IMR-90 (cell line): Measurements from ENCODE around the gene SLC2A14. TPM values are rescaled to one million over a fixed set of nuclear protein-coding genes. Genes with fewer than 3 reads are reported as not detected.

Source experiments
- ATAC-seq: fragments of 200-7000 bp; cut with Tn5 transposase; 2 replicates; pipeline ENCODE4 v1.9.1; 2020; ENCODE audit warnings: low read depth, mild to moderate bottlenecking, moderate library complexity
- BruUV-seq: library from RNA; stranded (reverse); fragments of 400-500 nt; replicated peaks from 2 replicates; lab custom pipeline; 2021; lab: Mats Ljungman, UMichigan
- CTCF ChIA-PET: fragments of 300-600 bp; formaldehyde crosslinking; extraction: SDS; loops from one replicate; lab custom pipeline; 2021; ENCODE audit warnings: antibody characterized with exemption; lab: Yijun Ruan, JAX
- POLR2A ChIA-PET: fragments of 300-600 bp; sonication (Branson Sonifier 250); formaldehyde crosslinking; loops from one replicate; lab custom pipeline; 2022; ENCODE audit warnings: antibody characterized with exemption; ENCODE audit not compliant: unreplicated experiment; lab: Charles Lee
- DNase-seq: peaks from one replicate; pipeline ENCODE4 v3.0.0; 2013
- H2AFZ ChIP-seq: replicated peaks from 2 replicates; pipeline ENCODE3; 2013; ENCODE audit warnings: low read length, mild to moderate bottlenecking; ENCODE audit not compliant: poor library complexity
- H2AK5ac ChIP-seq: 2 replicates; pipeline ENCODE4 v1.6.1; 2013; ENCODE audit warnings: low read depth, low read length, inconsistent platforms
- H2AK9ac ChIP-seq: replicated peaks from 2 replicates; pipeline ENCODE3; 2013; ENCODE audit warnings: mild to moderate bottlenecking, low read depth, low read length, moderate library complexity; ENCODE audit not compliant: poor library complexity
- H2BK120ac ChIP-seq: 2 replicates; pipeline ENCODE4 v1.6.1; 2013; ENCODE audit warnings: low read depth, low read length, inconsistent platforms
- H2BK15ac ChIP-seq: 3 replicates; pipeline ENCODE4 v1.6.1; 2013; ENCODE audit warnings: low read depth, low read length, inconsistent platforms
- H2BK20ac ChIP-seq: 2 replicates; pipeline ENCODE4 v1.6.1; 2013; ENCODE audit warnings: low read depth, mild to moderate bottlenecking, inconsistent platforms, low read length, moderate library complexity
- H2BK5ac ChIP-seq: 2 replicates; pipeline ENCODE4 v1.6.1; 2013; ENCODE audit warnings: mild to moderate bottlenecking, low read depth, low read length, inconsistent platforms; ENCODE audit not compliant: poor library complexity, severe bottlenecking
- H3K14ac ChIP-seq: replicated peaks from 2 replicates; pipeline ENCODE4 v1.6.1; 2013; ENCODE audit warnings: low read depth, low read length, inconsistent platforms
- H3K18ac ChIP-seq: 2 replicates; pipeline ENCODE4 v1.6.1; 2013; ENCODE audit warnings: low read depth, low read length, control low read depth
- H3K23ac ChIP-seq: 2 replicates; pipeline ENCODE4 v1.6.1; 2013; ENCODE audit warnings: low read depth, low read length, inconsistent platforms
- H3K27ac ChIP-seq: 2 replicates; pipeline ENCODE4 v1.5.1; 2013; ENCODE audit warnings: mild to moderate bottlenecking, control low read depth, low read length; ENCODE audit not compliant: insufficient read depth
- H3K27me3 ChIP-seq: 2 replicates; pipeline ENCODE4 v1.6.1; 2013; ENCODE audit warnings: low read length; ENCODE audit not compliant: control insufficient read depth, insufficient read depth
- H3K36me3 ChIP-seq: 2 replicates; pipeline ENCODE4 v1.6.1; 2013; ENCODE audit warnings: low read length, mixed read lengths; ENCODE audit not compliant: control insufficient read depth, insufficient read depth
- H3K4ac ChIP-seq: 2 replicates; pipeline ENCODE4 v1.6.1; 2013; ENCODE audit warnings: low read depth, low read length, inconsistent platforms
- H3K4me1 ChIP-seq: 2 replicates; pipeline ENCODE4 v1.6.1; 2013; ENCODE audit warnings: low read length, mixed read lengths; ENCODE audit not compliant: control insufficient read depth, insufficient read depth
- H3K4me2 ChIP-seq: 2 replicates; pipeline ENCODE4 v1.6.1; 2013; ENCODE audit warnings: low read depth, mild to moderate bottlenecking, control low read depth, low read length, moderate library complexity
- H3K4me3 ChIP-seq: 2 replicates; pipeline ENCODE4 v1.5.1; 2013; ENCODE audit warnings: low read depth, mild to moderate bottlenecking, control low read depth, low read length, moderate library complexity; ENCODE audit not compliant: insufficient read depth
- H3K56ac ChIP-seq: 2 replicates; pipeline ENCODE4 v1.6.1; 2013; ENCODE audit warnings: low read length, inconsistent platforms; ENCODE audit not compliant: insufficient read depth; ENCODE audit errors: extremely low read depth
- H3K79me1 ChIP-seq, 2 experiments: 2 replicates each; pipeline ENCODE4 v1.6.1; 2013; ENCODE audit warnings: low read length in 2 of 2, inconsistent platforms in 1 of 2, low read depth in 1 of 2
- H3K9ac ChIP-seq: 2 replicates; pipeline ENCODE4 v1.6.1; 2013; ENCODE audit warnings: low read depth, low read length, control low read depth
- H3K9me1 ChIP-seq: 2 replicates; pipeline ENCODE4 v1.6.1; 2013; ENCODE audit warnings: low read length, inconsistent platforms; ENCODE audit not compliant: insufficient read depth
- H3K9me3 ChIP-seq: 2 replicates; pipeline ENCODE4 v1.6.1; 2013; ENCODE audit warnings: low read length; ENCODE audit not compliant: control insufficient read depth, insufficient read depth
- H4K20me1 ChIP-seq: 2 replicates; pipeline ENCODE4 v1.6.1; 2013; ENCODE audit warnings: low read length, inconsistent platforms; ENCODE audit not compliant: insufficient read depth
- H4K5ac ChIP-seq: 2 replicates; pipeline ENCODE4 v1.6.1; 2013; ENCODE audit warnings: mild to moderate bottlenecking, low read depth, low read length, control low read depth
- H4K8ac ChIP-seq, 2 experiments: 2 replicates each; pipeline ENCODE4 v1.6.1; 2013; ENCODE audit warnings: low read depth in 2 of 2, low read length in 2 of 2, control low read depth in 1 of 2, inconsistent platforms in 1 of 2
- H4K91ac ChIP-seq: 2 replicates; pipeline ENCODE4 v1.6.1; 2013; ENCODE audit warnings: low read depth, low read length, inconsistent platforms; ENCODE audit not compliant: insufficient read depth
- BHLHE40 ChIP-seq: fragments of 150-350 bp; IDR thresholded peaks from 2 replicates; pipeline ENCODE4 v1.6.1; 2016; ENCODE audit warnings: mild to moderate bottlenecking, low read depth, low read length
- CEBPB ChIP-seq: IDR thresholded peaks from 2 replicates; pipeline ENCODE4 v1.6.1; 2012; ENCODE audit warnings: low read depth, low read length, improper control_type of control experiment
- CHD1 ChIP-seq: IDR thresholded peaks from 2 replicates; pipeline ENCODE4 v1.6.1; 2012; ENCODE audit warnings: low read depth, low read length, improper control_type of control experiment
- FOS ChIP-seq: fragments of 150-350 bp; IDR thresholded peaks from 2 replicates; pipeline ENCODE4 v1.6.1; 2016; ENCODE audit warnings: low read depth, low read length
- MAFK ChIP-seq: IDR thresholded peaks from 2 replicates; pipeline ENCODE4 v1.6.1; 2012; ENCODE audit warnings: low read depth, low read length, improper control_type of control experiment
- MAZ ChIP-seq: IDR thresholded peaks from 2 replicates; pipeline ENCODE4 v1.6.1; 2012; ENCODE audit warnings: low read depth, mild to moderate bottlenecking, low read length, improper control_type of control experiment, moderate library complexity, borderline replicate concordance
- MXI1 ChIP-seq: IDR thresholded peaks from 2 replicates; pipeline ENCODE4 v1.6.1; 2012; ENCODE audit warnings: low read depth, mild to moderate bottlenecking, low read length, moderate library complexity, borderline replicate concordance
- NFE2L2 ChIP-seq: fragments of 150-350 bp; IDR thresholded peaks from 2 replicates; pipeline ENCODE4 v1.6.1; 2016; ENCODE audit warnings: low read depth, mild to moderate bottlenecking, low read length
- POLR2A ChIP-seq: IDR thresholded peaks from 2 replicates; pipeline ENCODE4 v1.6.1; 2012; ENCODE audit warnings: mild to moderate bottlenecking, low read depth, low read length
- RAD21 ChIP-seq: IDR thresholded peaks from 2 replicates; pipeline ENCODE4 v1.6.1; 2012; ENCODE audit warnings: low read length, improper control_type of control experiment
- RCOR1 ChIP-seq: IDR thresholded peaks from 2 replicates; pipeline ENCODE4 v1.6.1; 2012; ENCODE audit warnings: mild to moderate bottlenecking, low read length, improper control_type of control experiment; ENCODE audit not compliant: insufficient replicate concordance
- RFX5 ChIP-seq: IDR thresholded peaks from 2 replicates; pipeline ENCODE4 v1.8.0; 2012; ENCODE audit warnings: low read depth, mild to moderate bottlenecking, low read length, moderate library complexity
- SMC3 ChIP-seq: fragments of 150-350 bp; IDR thresholded peaks from 2 replicates; pipeline ENCODE4 v1.6.1; 2016; ENCODE audit warnings: low read depth, mild to moderate bottlenecking, antibody characterized with exemption, low read length, moderate library complexity
- WGBS, 2 experiments: methylation state at CpG; one replicate each; pipeline versions ENCODE4 v1.1.5 to v1.1.7; 2013; ENCODE audit warnings: missing lambda C conversion rate in 2 of 2; ENCODE audit not compliant: insufficient read length in 1 of 2; ENCODE audit errors: extremely low coverage in 2 of 2; 5-methylcytosine and 5-hydroxymethylcytosine counted together
- dilution Hi-C: fragments of 300-500 bp; cut with HindIII; formaldehyde crosslinking; loops from one replicate; pipeline ENCODE4 v1.14.3; 2018; ENCODE audit warnings: low sequenced_read_pairs; ENCODE audit not compliant: unreplicated experiment
- in situ Hi-C: fragments of 300-500 bp; cut with MboI; formaldehyde crosslinking; loops from 3 replicates; pipeline ENCODE4 v1.14.3; 2019; ENCODE audit warnings: low sequenced_read_pairs, inconsistent platforms, mixed read lengths
- intact Hi-C: fragments of 100-400 bp; cut with micrococcal nuclease; formaldehyde crosslinking; loops from 2 replicates; pipeline ENCODE4 v1.10.0; 2022
- polyA plus RNA-seq, 3 experiments: library from polyadenylated mRNA; depleted of rRNA; stranded (reverse); fragments of >200 nt; gene quantifications; 2 replicates each; pipeline ENCODE4 v1.2.3, GENCODE V29; 2012; ENCODE audit warnings: low replicate concordance in 1 of 3
- total RNA-seq: library from RNA; depleted of rRNA; stranded (reverse); fragments of >200 nt; gene quantifications from 2 replicates; pipeline ENCODE4 v1.2.3, GENCODE V29; 2012
- TF ChIP-seq, protein P1 (sequence below): fragments of 150-350 bp; IDR thresholded peaks from 2 replicates; pipeline ENCODE4 v1.6.1; 2017; ENCODE audit warnings: mild to moderate bottlenecking, antibody characterized with exemption, low read length, low read depth
- TF ChIP-seq, protein P2 (sequence below): fragments of 150-350 bp; IDR thresholded peaks from 2 replicates; pipeline ENCODE4 v1.6.1; 2016; ENCODE audit warnings: low read depth, mild to moderate bottlenecking, low read length, moderate library complexity, borderline replicate concordance
- TF ChIP-seq, protein P3 (sequence below): conservative IDR thresholded peaks from 2 replicates; pipeline ENCODE4 v1.5.1; 2012; ENCODE audit warnings: mild to moderate bottlenecking, low read depth, low read length, improper control_type of control experiment

Gene SLC2A14
- total and polyA plus RNA-seq, 2 of the 4 experiments (the other 2 are of a cell fraction): 0.05 TPM; not detected in 1

DNA sequence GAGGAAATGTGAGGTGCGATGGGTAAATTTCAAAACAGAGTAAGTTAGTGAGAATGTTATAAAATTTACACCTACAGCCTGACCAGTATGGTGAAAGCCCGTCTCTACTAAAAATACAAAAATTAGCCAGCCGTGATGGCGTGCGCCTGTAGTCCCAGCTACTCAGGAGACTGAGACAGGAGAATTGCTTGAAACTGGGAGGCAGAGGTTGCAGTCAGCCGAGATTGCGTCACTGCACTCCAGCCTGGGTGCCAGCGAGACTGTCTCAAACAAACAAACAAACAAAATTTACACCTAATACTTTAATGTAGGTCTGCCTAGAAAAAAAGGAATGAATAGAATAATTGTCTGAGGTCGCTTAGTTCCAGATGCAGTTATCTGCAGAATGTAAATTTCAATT, 37.6 kb downstream of the SLC2A14 start:
- dilution Hi-C loops (no loop called here), intact Hi-C loops (no loop called here), in situ Hi-C loops (no loop called here)
- Histone ChIP-seq H2AK9ac (no peak overlapping the region), H3K36me3 (no peaks in the 10 kb centered on the region), H3K23ac (no peak overlapping the region), H2BK15ac (no peak overlapping the region), H4K20me1 (no peaks in the 10 kb centered on the region), H3K14ac (no peak overlapping the region), H2BK5ac (no peak overlapping the region), H3K9ac (no peak overlapping the region), H3K4me2 (no peak overlapping the region), H4K8ac (no peak overlapping the region), H3K27ac (no peak overlapping the region), H3K18ac (no peak overlapping the region), H2BK20ac (no peak overlapping the region), H3K27me3 (no peaks in the 10 kb centered on the region; the same call in 1 of the 2 replicates), H2AFZ (no peak overlapping the region), H3K4ac (no peak overlapping the region), H3K56ac (no peak overlapping the region), H4K91ac (no peak overlapping the region), H3K9me1 (no peaks in the 10 kb centered on the region), H2BK120ac (no peak overlapping the region), H4K5ac (no peak overlapping the region), H3K9me3 (no peaks in the 10 kb centered on the region), H3K4me1 (no peaks in the 10 kb centered on the region), H3K4me3 (no peak overlapping the region), H2AK5ac (no peak overlapping the region), H3K79me1 (no peaks in the 10 kb centered on the region)
- CTCF ChIA-PET: interaction anchor here (0.6 kb wide), 1 partner anchor 243 kb away, joined by 4 read pairs; no protein-coding TSS in a partner anchor
- TF ChIP-seq SMC3: no peak
- no peak for TF ChIP-seq RAD21
- no peak for TF ChIP-seq RCOR1
- TF ChIP-seq CHD1: no peak
- no peak for TF ChIP-seq POLR2A
- TF ChIP-seq BHLHE40: no peak
- no peak for TF ChIP-seq FOS
- no peak for TF ChIP-seq RFX5
- TF ChIP-seq MXI1: no peak
- TF ChIP-seq MAFK: no peak
- TF ChIP-seq NFE2L2: no peak
- TF ChIP-seq, protein P1, sequence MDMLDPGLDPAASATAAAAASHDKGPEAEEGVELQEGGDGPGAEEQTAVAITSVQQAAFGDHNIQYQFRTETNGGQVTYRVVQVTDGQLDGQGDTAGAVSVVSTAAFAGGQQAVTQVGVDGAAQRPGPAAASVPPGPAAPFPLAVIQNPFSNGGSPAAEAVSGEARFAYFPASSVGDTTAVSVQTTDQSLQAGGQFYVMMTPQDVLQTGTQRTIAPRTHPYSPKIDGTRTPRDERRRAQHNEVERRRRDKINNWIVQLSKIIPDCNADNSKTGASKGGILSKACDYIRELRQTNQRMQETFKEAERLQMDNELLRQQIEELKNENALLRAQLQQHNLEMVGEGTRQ: no peak
- TF ChIP-seq, protein P2, sequence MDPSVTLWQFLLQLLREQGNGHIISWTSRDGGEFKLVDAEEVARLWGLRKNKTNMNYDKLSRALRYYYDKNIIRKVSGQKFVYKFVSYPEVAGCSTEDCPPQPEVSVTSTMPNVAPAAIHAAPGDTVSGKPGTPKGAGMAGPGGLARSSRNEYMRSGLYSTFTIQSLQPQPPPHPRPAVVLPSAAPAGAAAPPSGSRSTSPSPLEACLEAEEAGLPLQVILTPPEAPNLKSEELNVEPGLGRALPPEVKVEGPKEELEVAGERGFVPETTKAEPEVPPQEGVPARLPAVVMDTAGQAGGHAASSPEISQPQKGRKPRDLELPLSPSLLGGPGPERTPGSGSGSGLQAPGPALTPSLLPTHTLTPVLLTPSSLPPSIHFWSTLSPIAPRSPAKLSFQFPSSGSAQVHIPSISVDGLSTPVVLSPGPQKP: no peak
- no peak for TF ChIP-seq CEBPB
- TF ChIP-seq, protein P3, sequence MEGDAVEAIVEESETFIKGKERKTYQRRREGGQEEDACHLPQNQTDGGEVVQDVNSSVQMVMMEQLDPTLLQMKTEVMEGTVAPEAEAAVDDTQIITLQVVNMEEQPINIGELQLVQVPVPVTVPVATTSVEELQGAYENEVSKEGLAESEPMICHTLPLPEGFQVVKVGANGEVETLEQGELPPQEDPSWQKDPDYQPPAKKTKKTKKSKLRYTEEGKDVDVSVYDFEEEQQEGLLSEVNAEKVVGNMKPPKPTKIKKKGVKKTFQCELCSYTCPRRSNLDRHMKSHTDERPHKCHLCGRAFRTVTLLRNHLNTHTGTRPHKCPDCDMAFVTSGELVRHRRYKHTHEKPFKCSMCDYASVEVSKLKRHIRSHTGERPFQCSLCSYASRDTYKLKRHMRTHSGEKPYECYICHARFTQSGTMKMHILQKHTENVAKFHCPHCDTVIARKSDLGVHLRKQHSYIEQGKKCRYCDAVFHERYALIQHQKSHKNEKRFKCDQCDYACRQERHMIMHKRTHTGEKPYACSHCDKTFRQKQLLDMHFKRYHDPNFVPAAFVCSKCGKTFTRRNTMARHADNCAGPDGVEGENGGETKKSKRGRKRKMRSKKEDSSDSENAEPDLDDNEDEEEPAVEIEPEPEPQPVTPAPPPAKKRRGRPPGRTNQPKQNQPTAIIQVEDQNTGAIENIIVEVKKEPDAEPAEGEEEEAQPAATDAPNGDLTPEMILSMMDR: no peak
- TF ChIP-seq MAZ: no peak
- POLR2A ChIA-PET: no interaction called here
- DNase-seq: no peak
- ATAC-seq: no peak
- no TSS peak for BruUV-seq
- WGBS, 2 experiments: no CpG with 5 or more reads among the region's 9 CpGs
